Measurements from ENCODE around the gene CES3. TPM values are rescaled to one million over a fixed set of nuclear protein-coding genes. Genes with fewer than 3 reads are reported as not detected.

The CES3 gene
- total and polyA plus RNA-seq, 7 experiments from 2014 or later, result 0.32 to 11.5 (median 0.77) TPM; not detected in 3

DNA sequence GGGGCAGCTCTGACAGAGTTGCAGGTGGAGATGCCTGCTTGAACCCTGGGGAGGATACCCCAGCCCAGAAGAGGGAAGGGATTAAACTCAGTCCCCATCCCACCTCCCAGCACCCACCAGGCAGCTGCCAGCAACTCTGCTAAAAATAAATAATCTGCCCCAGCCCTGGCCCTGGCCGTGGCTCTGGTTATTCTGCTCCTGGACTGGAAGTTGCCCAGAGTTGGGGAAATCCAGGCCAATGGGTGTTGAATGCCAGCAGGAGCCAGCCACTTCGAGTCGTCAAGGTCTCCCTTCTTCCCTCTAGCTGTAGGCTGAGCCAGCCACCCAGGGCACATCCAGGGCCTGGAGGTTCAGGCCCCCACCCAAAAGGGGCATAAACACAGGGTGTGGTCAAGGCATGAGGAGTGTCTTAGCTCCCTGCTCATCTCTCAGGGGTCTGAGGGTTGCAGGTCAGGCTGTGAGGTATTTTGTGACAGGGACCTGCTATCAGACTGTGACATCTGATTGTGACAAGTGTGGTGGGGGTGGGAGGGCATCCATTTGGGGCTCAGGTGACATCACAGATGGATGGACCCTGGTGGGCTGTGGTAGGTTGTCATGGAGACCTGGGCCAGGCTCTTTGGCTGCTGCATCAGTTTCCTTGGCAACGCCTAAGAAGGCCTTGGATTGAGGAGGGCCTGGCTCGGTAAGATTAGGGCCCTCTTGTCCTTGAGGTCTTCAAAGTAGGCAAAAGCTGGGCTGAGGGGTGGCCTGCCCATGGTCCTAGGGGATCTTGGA, 34.7 kb upstream of the CES3 start:
- intact Hi-C loops (cut with micrococcal nuclease), result loop anchor here in 1 of 2 donors (5.0 kb wide), 1 partner anchor 94 kb away; the partner anchor contains the start of gene NAE1
- H3K27ac Mint-ChIP-seq, result peak overlapping the region in 1 of 9 donors; percentile 46
- H3K27ac ChIP-seq (ENCODE audit: low read depth, low read length), result no peak overlapping the region
- no peaks in the 10 kb centered on the region for H3K9me3 Mint-ChIP-seq
- ChIA-PET CTCF (interaction anchor here (0.6 kb wide), 1 partner anchor 34 kb away, joined by 4 read pairs; no protein-coding TSS in a partner anchor), POLR2A (interaction anchor here (1.7 kb wide), 1 partner anchor 96 kb away, joined by 4 read pairs; the partner anchor contains the start of gene NAE1)
- DNase-seq, result no peak
- peaks cover 0 to 24% (median 5%) of the 10 kb centered on the region in 7 donors for H3K4me1 Mint-ChIP-seq
- ATAC-seq, result no peak
- H3K4me1 ChIP-seq (ENCODE audit: control insufficient read depth in 2 of 2, insufficient read depth in 2 of 2, low read length in 2 of 2), result no peaks in the 10 kb centered on the region
- H3K27me3 ChIP-seq (ENCODE audit: control insufficient read depth in 2 of 2, insufficient read depth in 2 of 2, low read length in 2 of 2), result peaks cover 0 to 13% of the 10 kb centered on the region in 2 donors
- no peaks in the 10 kb centered on the region for H3K9me3 ChIP-seq (ENCODE audit: control insufficient read depth in 2 of 3, low read length in 3 of 3)
- H3K4me3 Mint-ChIP-seq, result peak overlapping the region in 6 of 10 donors; percentile 20 to 74 (median 68)
- H3K27me3 Mint-ChIP-seq, result peaks cover 17 to 37% (median 22%) of the 10 kb centered on the region in 5 donors
- peaks cover 0 to 2% (median 0%) of the 10 kb centered on the region in 3 experiments for H3K36me3 ChIP-seq (ENCODE audit: control insufficient read depth in 2 of 3, insufficient read depth in 3 of 3, low read length in 3 of 3)
- H3K36me3 Mint-ChIP-seq, result peaks cover 0 to 3% (median 0%) of the 10 kb centered on the region in 5 donors
- no peak overlapping the region for H3K4me3 ChIP-seq (ENCODE audit: low read length)

DNA sequence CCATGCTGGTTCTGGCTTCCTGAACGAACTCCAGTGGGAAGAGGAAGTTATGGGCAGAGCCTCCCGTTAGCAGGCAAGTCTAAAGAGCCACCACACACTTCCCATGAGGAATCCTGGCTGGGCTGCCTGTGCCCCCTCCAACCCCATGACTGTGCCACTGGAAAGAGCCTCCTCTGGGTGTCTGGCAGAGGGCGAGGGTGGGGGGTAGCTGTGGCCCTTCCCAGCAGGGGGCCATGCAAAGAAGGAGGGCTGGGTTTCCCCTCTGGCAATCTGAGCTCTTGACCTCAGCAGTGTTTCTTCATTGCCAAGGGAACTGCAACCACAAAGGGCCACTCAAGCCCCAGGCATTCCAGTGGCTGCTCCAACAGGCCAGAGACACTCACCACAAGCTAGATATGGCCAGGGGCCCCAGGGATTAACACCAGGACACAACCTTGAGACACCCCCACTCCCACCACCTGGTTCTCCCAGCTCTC, 34.1 kb upstream of the CES3 start:
- H3K4me1 ChIP-seq (ENCODE audit: control insufficient read depth in 2 of 2, insufficient read depth in 2 of 2, low read length in 2 of 2), result peaks cover 0 to 4% of the 10 kb centered on the region in 2 donors
- intact Hi-C loops (cut with micrococcal nuclease), result loop anchor here in 1 of 2 donors (5.0 kb wide), 1 partner anchor 95 kb away; the partner anchor contains the start of gene NAE1
- ATAC-seq (peak; percentile 7), DNase-seq (no peak)
- peaks cover 0 to 13% of the 10 kb centered on the region in 2 donors for H3K27me3 ChIP-seq (ENCODE audit: control insufficient read depth in 2 of 2, insufficient read depth in 2 of 2, low read length in 2 of 2)
- H3K36me3 ChIP-seq (ENCODE audit: control insufficient read depth in 2 of 3, insufficient read depth in 3 of 3, low read length in 3 of 3), result peaks cover 0 to 9% (median 0%) of the 10 kb centered on the region in 3 experiments
- no peaks in the 10 kb centered on the region for H3K9me3 ChIP-seq (ENCODE audit: control insufficient read depth in 2 of 3, low read length in 3 of 3)
- H3K4me1 Mint-ChIP-seq, result peaks cover under 1 to 27% (median 9%) of the 10 kb centered on the region in 7 donors
- H3K36me3 Mint-ChIP-seq, result peaks cover 0 to 7% (median 0%) of the 10 kb centered on the region in 5 donors
- no peak overlapping the region for H3K4me3 Mint-ChIP-seq
- POLR2A ChIA-PET, result interaction anchor here (1.7 kb wide), 1 partner anchor 97 kb away, joined by 4 read pairs; the partner anchor contains the start of gene NAE1
- no peak overlapping the region for H3K27ac Mint-ChIP-seq
- no peak overlapping the region for H3K27ac ChIP-seq (ENCODE audit: low read depth, low read length)
- CTCF ChIA-PET, result interaction anchor here (0.6 kb wide), 1 partner anchor 34 kb away, joined by 4 read pairs; no protein-coding TSS in a partner anchor
- no peak overlapping the region for H3K4me3 ChIP-seq (ENCODE audit: low read length)
- peaks cover 15 to 36% (median 22%) of the 10 kb centered on the region in 5 donors for H3K27me3 Mint-ChIP-seq
- no peaks in the 10 kb centered on the region for H3K9me3 Mint-ChIP-seq

DNA sequence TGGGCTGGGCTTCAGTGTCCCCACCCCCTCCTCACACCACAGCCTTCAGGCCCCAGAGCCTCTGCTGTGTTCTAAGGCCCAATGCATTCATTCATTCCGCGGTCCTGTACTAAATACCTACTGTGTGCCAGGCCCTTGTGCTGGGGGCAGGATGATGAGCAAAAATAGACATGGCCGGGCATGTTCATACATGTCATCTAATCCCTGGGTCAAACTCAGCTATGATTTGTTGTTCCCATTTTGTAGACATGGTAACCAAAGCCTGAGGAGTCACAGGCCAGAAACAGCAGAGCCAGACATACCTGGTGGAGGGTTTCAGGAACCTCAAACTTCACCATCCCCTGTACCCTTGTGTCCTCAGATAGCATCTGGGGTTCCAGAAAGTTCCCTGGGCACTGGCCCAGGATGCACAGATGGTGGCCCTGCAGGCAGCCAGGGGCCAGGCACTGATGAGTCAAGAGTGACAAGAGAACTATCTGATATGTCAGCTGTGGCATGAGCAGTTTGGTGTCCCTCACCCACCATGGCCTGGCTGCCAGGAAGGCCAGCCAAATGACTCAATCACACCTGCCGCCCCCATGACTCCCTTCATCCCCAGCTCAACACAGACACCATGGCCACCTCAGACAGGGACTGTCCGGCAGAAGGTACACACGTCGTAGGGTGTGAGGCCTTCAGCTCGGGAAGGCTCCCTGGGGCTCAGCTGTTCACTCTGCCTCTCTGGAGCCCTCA, 33.0 kb upstream of the CES3 start:
- intact Hi-C loops (cut with micrococcal nuclease), result loop anchor here in 1 of 2 donors (5.0 kb wide), 1 partner anchor 96 kb away; the partner anchor contains the start of gene NAE1
- Histone ChIP-seq H3K27ac (ENCODE audit: low read depth, low read length) (no peak overlapping the region), H3K4me3 (ENCODE audit: low read length) (no peak overlapping the region), H3K36me3 (ENCODE audit: control insufficient read depth in 2 of 3, insufficient read depth in 3 of 3, low read length in 3 of 3) (peaks cover 0 to 14% (median 0%) of the 10 kb centered on the region in 3 experiments), H3K27me3 (ENCODE audit: control insufficient read depth in 2 of 2, insufficient read depth in 2 of 2, low read length in 2 of 2) (peaks cover 0 to 13% of the 10 kb centered on the region in 2 donors), H3K4me1 (ENCODE audit: control insufficient read depth in 2 of 2, insufficient read depth in 2 of 2, low read length in 2 of 2) (peaks cover 6 to 14% of the 10 kb centered on the region in 2 donors), H3K9me3 (ENCODE audit: control insufficient read depth in 2 of 3, low read length in 3 of 3) (no peaks in the 10 kb centered on the region)
- POLR2A ChIA-PET, result no interaction called here
- peaks cover 0 to 11% (median 0%) of the 10 kb centered on the region in 5 donors for H3K36me3 Mint-ChIP-seq
- peaks cover 14 to 34% (median 19%) of the 10 kb centered on the region in 5 donors for H3K27me3 Mint-ChIP-seq
- DNase-seq (no peak), ATAC-seq (no peak)
- peak overlapping the region in 3 of 9 donors; percentile 2 to 55 (median 34) for H3K27ac Mint-ChIP-seq
- no peak overlapping the region for H3K4me3 Mint-ChIP-seq
- CTCF ChIA-PET, result interaction anchor here (0.7 to 0.8 kb wide), 2 partner anchors 48 to 54 kb away, joined by 3 read pairs; partner anchors contain the start of gene PDP2
- H3K4me1 Mint-ChIP-seq, result peaks cover 12 to 38% (median 20%) of the 10 kb centered on the region in 7 donors
- no peaks in the 10 kb centered on the region for H3K9me3 Mint-ChIP-seq

DNA sequence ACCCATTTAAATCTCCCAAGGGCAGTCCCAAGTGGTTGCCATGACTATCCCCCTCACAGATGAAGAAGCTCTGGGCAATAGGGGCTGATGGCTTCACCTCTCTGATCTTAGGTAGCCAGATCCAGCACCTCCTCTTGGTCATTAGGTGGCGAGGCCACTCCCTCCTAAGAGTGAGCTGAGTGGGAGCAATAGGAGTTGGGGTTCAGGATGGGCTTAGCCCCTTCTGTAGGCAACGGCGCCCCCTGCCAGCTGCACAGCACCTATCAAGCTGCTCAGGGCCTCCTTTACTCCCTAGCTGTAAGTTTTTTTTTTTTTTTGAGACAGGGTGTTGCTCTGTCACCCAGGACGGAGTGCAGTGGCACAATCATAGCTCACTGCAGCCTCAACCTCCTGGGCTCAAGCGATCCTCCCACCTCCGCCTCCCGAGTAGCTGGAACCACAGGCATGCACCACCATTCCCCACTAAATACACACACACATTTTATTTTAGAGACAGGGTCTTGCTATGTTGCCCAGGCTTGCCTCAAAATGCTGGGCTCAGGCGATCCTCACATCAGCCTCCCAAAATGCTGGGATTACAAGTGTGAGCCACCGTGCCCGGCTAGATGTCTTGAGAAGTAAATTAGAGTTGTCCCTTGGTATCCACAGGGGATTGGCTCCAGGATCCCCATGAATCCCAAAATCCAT, 32.2 kb upstream of the CES3 start:
- Mint-ChIP-seq H3K4me3 (no peak overlapping the region), H3K9me3 (peaks cover 0 to 2% (median 0%) of the 10 kb centered on the region in 11 donors), H3K4me1 (peaks cover 19 to 43% (median 28%) of the 10 kb centered on the region in 7 donors)

DNA sequence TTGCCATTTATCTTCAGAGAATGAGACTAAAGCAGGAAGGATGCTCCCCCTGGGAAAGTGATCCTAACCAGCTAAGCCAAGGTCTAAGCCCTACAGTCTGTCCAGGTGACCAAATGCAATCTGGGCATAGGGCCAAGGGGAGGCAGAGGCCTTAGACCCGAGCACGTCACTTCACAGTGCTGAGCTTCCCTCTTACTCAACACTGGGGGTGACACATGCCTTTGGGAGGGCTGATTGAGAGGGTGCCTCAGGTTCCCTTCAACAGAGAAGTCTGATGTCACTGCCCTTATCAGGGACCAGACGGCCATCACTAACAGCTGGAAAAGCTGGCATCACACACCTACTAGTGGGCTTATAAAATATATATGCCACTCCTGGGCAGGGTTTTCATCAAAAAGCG, 30.9 kb upstream of the CES3 start:
- Mint-ChIP-seq H3K27me3 (peaks cover 4 to 18% (median 7%) of the 10 kb centered on the region in 5 donors), H3K9me3 (peaks cover 0 to 8% (median 0%) of the 10 kb centered on the region in 11 donors), H3K4me1 (peaks cover 25 to 48% (median 36%) of the 10 kb centered on the region in 7 donors), H3K27ac (peak overlapping the region in 2 of 9 donors; percentile 10 to 28), H3K4me3 (no peak overlapping the region), H3K36me3 (peaks cover 0 to 15% (median 6%) of the 10 kb centered on the region in 5 donors)
- H3K27me3 ChIP-seq (ENCODE audit: control insufficient read depth in 2 of 2, insufficient read depth in 2 of 2, low read length in 2 of 2), result peaks cover 0 to 7% of the 10 kb centered on the region in 2 donors
- no peak overlapping the region for H3K27ac ChIP-seq (ENCODE audit: low read depth, low read length)
- H3K36me3 ChIP-seq (ENCODE audit: control insufficient read depth in 2 of 3, insufficient read depth in 3 of 3, low read length in 3 of 3), result peaks cover 0 to 25% (median 0%) of the 10 kb centered on the region in 3 experiments
- no peak overlapping the region for H3K4me3 ChIP-seq (ENCODE audit: low read length)
- H3K4me1 ChIP-seq (ENCODE audit: control insufficient read depth in 2 of 2, insufficient read depth in 2 of 2, low read length in 2 of 2), result peaks cover 13 to 24% of the 10 kb centered on the region in 2 donors
- ChIA-PET POLR2A (interaction anchor here (0.6 kb wide), 1 partner anchor 16 kb away, joined by 3 read pairs; no protein-coding TSS in a partner anchor), CTCF (interaction anchor here (0.8 kb wide), 1 partner anchor 37 kb away, joined by 3 read pairs; no protein-coding TSS in a partner anchor)
- intact Hi-C loops (cut with micrococcal nuclease), result loop anchor here (5.0 to 10.0 kb wide), 3 partner anchors 48 to 1915 kb away; partner anchors contain the start of genes PDP2 (in 2 of the 2), DYNC1LI2 (in 1 of the 2) and TANGO6 (in 1 of the 2)
- H3K9me3 ChIP-seq (ENCODE audit: control insufficient read depth in 2 of 3, low read length in 3 of 3), result no peaks in the 10 kb centered on the region
- ATAC-seq (no peak), DNase-seq (no peak)

More for the DNA sequence above, 32.2 kb upstream of the CES3 start:
- peaks cover 0 to 14% (median 3%) of the 10 kb centered on the region in 5 donors for H3K36me3 Mint-ChIP-seq
- peak overlapping the region in 1 of 9 donors; percentile 55 for H3K27ac Mint-ChIP-seq
- peaks cover 12 to 21% of the 10 kb centered on the region in 2 donors for H3K4me1 ChIP-seq (ENCODE audit: control insufficient read depth in 2 of 2, insufficient read depth in 2 of 2, low read length in 2 of 2)
- CTCF ChIA-PET, result interaction anchor here (0.6 to 0.8 kb wide), 4 partner anchors 49 to 335 kb away, joined by 3 read pairs; partner anchors contain the start of gene PDP2
- H3K27me3 Mint-ChIP-seq, result peaks cover 6 to 26% (median 11%) of the 10 kb centered on the region in 5 donors
- no peak overlapping the region for H3K4me3 ChIP-seq (ENCODE audit: low read length)
- DNase-seq, result peak in 1 of 9 donors; percentile 54
- peaks cover 0 to 12% of the 10 kb centered on the region in 2 donors for H3K27me3 ChIP-seq (ENCODE audit: control insufficient read depth in 2 of 2, insufficient read depth in 2 of 2, low read length in 2 of 2)
- ATAC-seq, result no peak
- H3K9me3 ChIP-seq (ENCODE audit: control insufficient read depth in 2 of 3, low read length in 3 of 3), result no peaks in the 10 kb centered on the region
- peaks cover 0 to 16% (median 0%) of the 10 kb centered on the region in 3 experiments for H3K36me3 ChIP-seq (ENCODE audit: control insufficient read depth in 2 of 3, insufficient read depth in 3 of 3, low read length in 3 of 3)
- intact Hi-C loops (cut with micrococcal nuclease), result loop anchor here in 1 of 2 donors (5.0 kb wide), 1 partner anchor 97 kb away; the partner anchor contains the start of gene NAE1
- POLR2A ChIA-PET, result no interaction called here
- no peak overlapping the region for H3K27ac ChIP-seq (ENCODE audit: low read depth, low read length)
